Cardiac fibroblast (primary cell): ENCODE measurements around the gene CCDC3.
A peak's percentile ranks its signal among the peaks of the same experiment; 100 is the strongest.

Experiments
- DNase-seq, 2 donors: peaks; one replicate each; pipeline versions ENCODE4 v3.0.0 to v3.0.0-alpha.2; 2010; ENCODE audit warnings: low read depth in 2 of 2
- H3K4me3 ChIP-seq, 2 donors: replicated peaks in 1 of 2; 1 replicate in 1 of 2; 2 replicates in 1 of 2; pipeline ENCODE4 v1.5.1; 2011; ENCODE audit warnings: low read depth in 2 of 2, low read length in 2 of 2, mild to moderate bottlenecking in 2 of 2, moderate library complexity in 1 of 2
- CTCF ChIP-seq: IDR thresholded peaks from one replicate; pipeline ENCODE4 v1.5.1; 2011; ENCODE audit warnings: low read depth, mild to moderate bottlenecking, low read length, inconsistent platforms

CCDC3 gene

GRCh38 chr10:13003004-13003403 lies 1.5 kb upstream of the CCDC3 start:
- no peak for TF ChIP-seq CTCF
- H3K4me3 ChIP-seq = no peak overlapping the region
- peak; percentile 51 to 58 for DNase-seq

GRCh38 chr10:13001887-13002212 lies 337 bp upstream of the CCDC3 start:
- no peak for DNase-seq
- peak overlapping the region in 1 of 2 donors; percentile 3 for H3K4me3 ChIP-seq
- no peak for TF ChIP-seq CTCF

- no peak for TF ChIP-seq CTCF
- H3K4me3 ChIP-seq = no peak overlapping the region
These were observed 1.1 kb downstream of the CCDC3 start for GRCh38 chr10:13000431-13000830.

GRCh38 chr10:12999849-13000248 lies 1.7 kb downstream of the CCDC3 start:
- no peak for TF ChIP-seq CTCF
- no peak for DNase-seq
- no peak overlapping the region for H3K4me3 ChIP-seq

More at GRCh38 chr10:13000431-13000830, 1.1 kb downstream of the CCDC3 start:
- no peak for DNase-seq

GRCh38 chr10:12995425-12995861 lies 6.1 kb downstream of the CCDC3 start:
- no peak for DNase-seq
- no peak for TF ChIP-seq CTCF
- H3K4me3 ChIP-seq = no peak overlapping the region

GRCh38 chr10:12993595-12993994 lies 7.9 kb downstream of the CCDC3 start:
- H3K4me3 ChIP-seq = no peak overlapping the region
- DNase-seq = peak in 1 of 2 donors; percentile 12
- TF ChIP-seq CTCF = no peak

- H3K4me3 ChIP-seq = no peak overlapping the region
- DNase-seq = no peak
- TF ChIP-seq CTCF = no peak
These were observed 16.2 kb downstream of the CCDC3 start for GRCh38 chr10:12985347-12985746.
